Brain microvascular endothelial cell (primary cell): Measurements from ENCODE around the gene CADM4.

Source experiments
- DNase-seq: peaks from one replicate; pipeline ENCODE4 v3.0.0-alpha.2; 2020
- H3K27ac ChIP-seq: fragments of 250-450 bp; sonication (Bioruptor Pico); 2 replicates; pipeline ENCODE4 v1.5.1; 2020; ENCODE audit warnings: mild to moderate bottlenecking, moderate library complexity
- H3K27me3 ChIP-seq: fragments of 250-450 bp; sonication (Bioruptor Pico); replicated peaks from 2 replicates; pipeline ENCODE4 v1.5.1; 2020; ENCODE audit warnings: mild to moderate bottlenecking
- H3K36me3 ChIP-seq: fragments of 250-450 bp; sonication (Bioruptor Pico); replicated peaks from 2 replicates; pipeline ENCODE4 v1.5.1; 2020; ENCODE audit warnings: mild to moderate bottlenecking
- H3K4me3 ChIP-seq: 2 replicates; pipeline ENCODE4 v1.5.1; 2011; ENCODE audit warnings: low read depth, mild to moderate bottlenecking, control low read depth, low read length, moderate library complexity
- CTCF ChIP-seq: IDR thresholded peaks from 2 replicates; pipeline ENCODE4 v1.5.1; 2011; ENCODE audit warnings: low read depth, mild to moderate bottlenecking, moderate library complexity, low read length, control low read depth, inconsistent platforms; ENCODE audit errors: missing control alignments
- in situ Hi-C: cut with HindIII; loops from 2 replicates; pipeline ENCODE4 v1.10.0; 2017; ENCODE audit warnings: low sequenced_read_pairs, low pct_ligation_motif_present

The CADM4 gene

GRCh38 chr19:43660301-43660970, 20.8 kb upstream of the CADM4 start:
- H3K27ac ChIP-seq: no peak overlapping the region
- no peak for TF ChIP-seq CTCF
- DNase-seq: no peak
- H3K36me3 ChIP-seq: peaks cover 88% of the 10 kb centered on the region
- no peaks in the 10 kb centered on the region for H3K27me3 ChIP-seq
- H3K4me3 ChIP-seq: no peak overlapping the region
- in situ Hi-C loops: no loop called here

- no peak overlapping the region for H3K4me3 ChIP-seq
- H3K27me3 ChIP-seq: no peaks in the 10 kb centered on the region
- DNase-seq: no peak
- in situ Hi-C loops: no loop called here
- no peak overlapping the region for H3K27ac ChIP-seq
- no peak for TF ChIP-seq CTCF
- H3K36me3 ChIP-seq: peaks cover 90% of the 10 kb centered on the region
These were observed 18.8 kb upstream of the CADM4 start for GRCh38 chr19:43658494-43658893.

GRCh38 chr19:43658001-43658400, 18.4 kb upstream of the CADM4 start:
- no peak overlapping the region for H3K27ac ChIP-seq
- no peak for TF ChIP-seq CTCF
- H3K27me3 ChIP-seq: no peaks in the 10 kb centered on the region
- peaks cover 90% of the 10 kb centered on the region for H3K36me3 ChIP-seq
- DNase-seq: no peak
- H3K4me3 ChIP-seq: no peak overlapping the region
- in situ Hi-C loops: no loop called here

GRCh38 chr19:43656436-43656835, 16.8 kb upstream of the CADM4 start:
- TF ChIP-seq CTCF: no peak
- H3K4me3 ChIP-seq: no peak overlapping the region
- H3K36me3 ChIP-seq: peaks cover 90% of the 10 kb centered on the region
- in situ Hi-C loops: no loop called here
- no peak for DNase-seq
- no peak overlapping the region for H3K27ac ChIP-seq
- H3K27me3 ChIP-seq: no peaks in the 10 kb centered on the region

GRCh38 chr19:43652546-43652874, 12.9 kb upstream of the CADM4 start:
- TF ChIP-seq CTCF: no peak
- H3K4me3 ChIP-seq: no peak overlapping the region
- no peak overlapping the region for H3K27ac ChIP-seq
- in situ Hi-C loops: no loop called here
- peaks cover 89% of the 10 kb centered on the region for H3K36me3 ChIP-seq
- H3K27me3 ChIP-seq: no peaks in the 10 kb centered on the region
- DNase-seq: no peak
